ENCODE measurements around the gene CCDC88B.
A peak's percentile ranks its signal among the peaks of the same experiment; 100 is the strongest.

CCDC88B gene

GRCh38 chr11:64372021-64372420 lies 32.0 kb downstream of the CCDC88B start:
- H3K27me3 ChIP-seq (ENCODE audit: control insufficient read depth in 5 of 5, insufficient read depth in 4 of 5, low read length in 5 of 5) = no peaks in the 10 kb centered on the region
- no peaks in the 10 kb centered on the region for H3K4me1 ChIP-seq (ENCODE audit: control insufficient read depth in 5 of 5, insufficient read depth in 5 of 5, low read length in 5 of 5)
- no peak overlapping the region for H3K27ac ChIP-seq (ENCODE audit: low read depth, low read length)
- H3K4me3 ChIP-seq (ENCODE audit: low read depth in 1 of 5, low read length in 5 of 5) = no peak overlapping the region
- no peak overlapping the region for H3K9ac ChIP-seq (ENCODE audit: low read length in 5 of 5)
- peaks cover 0 to 36% (median 32%) of the 10 kb centered on the region in 5 donors for H3K36me3 ChIP-seq (ENCODE audit: control insufficient read depth in 5 of 5, insufficient read depth in 5 of 5, low read length in 5 of 5)
- H3K9me3 ChIP-seq (ENCODE audit: control insufficient read depth in 5 of 5, low read length in 5 of 5) = no peaks in the 10 kb centered on the region

DNA sequence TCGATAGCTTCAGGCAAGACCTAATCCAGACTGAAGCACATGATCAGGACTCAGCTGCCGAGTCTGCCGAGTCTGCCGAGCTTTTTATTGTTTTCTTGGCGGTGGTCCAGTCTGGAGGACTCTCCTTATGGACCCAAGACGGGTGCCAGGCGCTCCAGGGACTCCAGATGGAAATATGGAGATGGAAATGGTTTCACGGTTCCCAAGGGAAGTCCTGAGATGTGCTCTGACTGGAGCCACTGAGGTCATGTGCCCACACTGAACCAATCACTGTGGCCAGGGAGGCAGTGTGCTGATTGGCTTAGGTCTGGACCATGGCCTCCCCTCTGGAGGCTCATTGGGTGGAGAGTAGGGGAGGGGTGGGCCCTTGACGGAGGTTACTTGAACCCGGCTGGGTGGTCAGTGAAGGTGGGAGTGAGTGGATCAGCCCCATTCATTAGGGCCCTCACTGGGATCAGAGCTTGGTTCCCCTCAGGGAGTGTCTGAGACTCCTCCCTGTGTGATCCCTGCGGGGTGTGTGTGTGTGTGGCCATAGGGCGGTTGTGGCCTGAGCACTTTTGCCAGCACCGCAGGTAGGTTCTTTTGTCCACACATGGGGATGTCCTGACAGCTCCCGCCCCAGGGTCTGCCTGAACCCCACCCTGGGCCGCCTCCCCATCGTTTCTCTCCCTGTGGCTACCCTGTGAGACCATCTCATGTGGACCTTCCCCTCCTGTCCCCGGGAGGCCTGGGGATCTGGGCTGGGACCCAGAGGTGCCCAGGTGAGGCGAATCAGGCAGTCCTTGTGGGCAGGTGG lies 33.0 kb downstream of the CCDC88B start:
- no peaks in the 10 kb centered on the region for H3K4me1 ChIP-seq (ENCODE audit: control insufficient read depth in 5 of 5, insufficient read depth in 5 of 5, low read length in 5 of 5)
- H3K36me3 ChIP-seq (ENCODE audit: control insufficient read depth in 5 of 5, insufficient read depth in 5 of 5, low read length in 5 of 5) = peaks cover 0 to 29% (median 26%) of the 10 kb centered on the region in 5 donors
- no peaks in the 10 kb centered on the region for H3K27me3 ChIP-seq (ENCODE audit: control insufficient read depth in 5 of 5, insufficient read depth in 4 of 5, low read length in 5 of 5)
- no peak overlapping the region for H3K27ac ChIP-seq (ENCODE audit: low read depth, low read length)
- H3K9me3 ChIP-seq (ENCODE audit: control insufficient read depth in 5 of 5, low read length in 5 of 5) = no peaks in the 10 kb centered on the region
- H3K9ac ChIP-seq (ENCODE audit: low read length in 5 of 5) = no peak overlapping the region
- H3K4me3 ChIP-seq (ENCODE audit: low read depth in 1 of 5, low read length in 5 of 5) = no peak overlapping the region

DNA sequence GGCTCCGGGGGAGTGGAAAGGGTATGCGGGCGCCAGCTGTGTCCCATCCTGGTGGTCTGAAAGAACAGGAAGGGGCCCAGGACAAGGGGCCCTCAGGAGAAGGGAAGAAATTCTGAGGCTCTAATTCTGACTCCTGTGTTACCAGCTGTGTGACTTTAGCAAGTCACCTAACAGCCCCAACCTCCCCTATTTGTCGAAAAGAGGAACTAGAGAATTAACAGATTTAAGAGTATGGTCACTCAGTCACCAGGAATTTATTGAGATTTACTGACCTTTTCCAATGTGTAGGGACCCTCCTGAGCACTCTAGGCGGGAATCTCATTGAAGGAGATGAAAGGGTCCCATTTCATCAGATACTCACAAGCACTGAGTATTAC lies 33.6 kb downstream of the CCDC88B start:
- peaks cover 0 to 24% (median 20%) of the 10 kb centered on the region in 5 donors for H3K36me3 ChIP-seq (ENCODE audit: control insufficient read depth in 5 of 5, insufficient read depth in 5 of 5, low read length in 5 of 5)
- H3K4me1 ChIP-seq (ENCODE audit: control insufficient read depth in 5 of 5, insufficient read depth in 5 of 5, low read length in 5 of 5) = peaks cover under 1 to 5% (median 4%) of the 10 kb centered on the region in 5 donors
- no peak overlapping the region for H3K27ac ChIP-seq (ENCODE audit: low read depth, low read length)
- no peak overlapping the region for H3K9ac ChIP-seq (ENCODE audit: low read length in 5 of 5)
- H3K27me3 ChIP-seq (ENCODE audit: control insufficient read depth in 5 of 5, insufficient read depth in 4 of 5, low read length in 5 of 5) = no peaks in the 10 kb centered on the region
- no peaks in the 10 kb centered on the region for H3K9me3 ChIP-seq (ENCODE audit: control insufficient read depth in 5 of 5, low read length in 5 of 5)
- H3K4me3 ChIP-seq (ENCODE audit: low read depth in 1 of 5, low read length in 5 of 5) = no peak overlapping the region

- Histone ChIP-seq H3K4me3 (ENCODE audit: low read depth in 1 of 5, low read length in 5 of 5) (no peak overlapping the region), H3K27ac (ENCODE audit: low read depth, low read length) (no peak overlapping the region), H3K27me3 (ENCODE audit: control insufficient read depth in 5 of 5, insufficient read depth in 4 of 5, low read length in 5 of 5) (no peaks in the 10 kb centered on the region), H3K36me3 (ENCODE audit: control insufficient read depth in 5 of 5, insufficient read depth in 5 of 5, low read length in 5 of 5) (peaks cover 0 to 5% (median 2%) of the 10 kb centered on the region in 5 donors), H3K4me1 (ENCODE audit: control insufficient read depth in 5 of 5, insufficient read depth in 5 of 5, low read length in 5 of 5) (peaks cover 4 to 10% (median 8%) of the 10 kb centered on the region in 5 donors), H3K9ac (ENCODE audit: low read length in 5 of 5) (no peak overlapping the region), H3K9me3 (ENCODE audit: control insufficient read depth in 5 of 5, low read length in 5 of 5) (no peaks in the 10 kb centered on the region)
These were observed 36.1 kb downstream of the CCDC88B start for GRCh38 chr11:64376071-64376470.

GRCh38 chr11:64378335-64378880 lies 38.4 kb downstream of the CCDC88B start:
- H3K4me3 ChIP-seq (ENCODE audit: low read depth in 1 of 5, low read length in 5 of 5) = no peak overlapping the region
- H3K9me3 ChIP-seq (ENCODE audit: control insufficient read depth in 5 of 5, low read length in 5 of 5) = no peaks in the 10 kb centered on the region
- H3K27ac ChIP-seq (ENCODE audit: low read depth, low read length) = no peak overlapping the region
- H3K27me3 ChIP-seq (ENCODE audit: control insufficient read depth in 5 of 5, insufficient read depth in 4 of 5, low read length in 5 of 5) = no peaks in the 10 kb centered on the region
- peak overlapping the region in 1 of 5 donors; percentile 28 for H3K9ac ChIP-seq (ENCODE audit: low read length in 5 of 5)
- H3K4me1 ChIP-seq (ENCODE audit: control insufficient read depth in 5 of 5, insufficient read depth in 5 of 5, low read length in 5 of 5) = peaks cover 4 to 10% (median 8%) of the 10 kb centered on the region in 5 donors
- H3K36me3 ChIP-seq (ENCODE audit: control insufficient read depth in 5 of 5, insufficient read depth in 5 of 5, low read length in 5 of 5) = no peaks in the 10 kb centered on the region

GRCh38 chr11:64379160-64379559 lies 39.2 kb downstream of the CCDC88B start:
- no peaks in the 10 kb centered on the region for H3K9me3 ChIP-seq (ENCODE audit: control insufficient read depth in 5 of 5, low read length in 5 of 5)
- no peak overlapping the region for H3K4me3 ChIP-seq (ENCODE audit: low read depth in 1 of 5, low read length in 5 of 5)
- no peaks in the 10 kb centered on the region for H3K36me3 ChIP-seq (ENCODE audit: control insufficient read depth in 5 of 5, insufficient read depth in 5 of 5, low read length in 5 of 5)
- no peak overlapping the region for H3K9ac ChIP-seq (ENCODE audit: low read length in 5 of 5)
- H3K27me3 ChIP-seq (ENCODE audit: control insufficient read depth in 5 of 5, insufficient read depth in 4 of 5, low read length in 5 of 5) = no peaks in the 10 kb centered on the region
- H3K27ac ChIP-seq (ENCODE audit: low read depth, low read length) = no peak overlapping the region
- H3K4me1 ChIP-seq (ENCODE audit: control insufficient read depth in 5 of 5, insufficient read depth in 5 of 5, low read length in 5 of 5) = peaks cover 6 to 13% (median 11%) of the 10 kb centered on the region in 5 donors

DNA sequence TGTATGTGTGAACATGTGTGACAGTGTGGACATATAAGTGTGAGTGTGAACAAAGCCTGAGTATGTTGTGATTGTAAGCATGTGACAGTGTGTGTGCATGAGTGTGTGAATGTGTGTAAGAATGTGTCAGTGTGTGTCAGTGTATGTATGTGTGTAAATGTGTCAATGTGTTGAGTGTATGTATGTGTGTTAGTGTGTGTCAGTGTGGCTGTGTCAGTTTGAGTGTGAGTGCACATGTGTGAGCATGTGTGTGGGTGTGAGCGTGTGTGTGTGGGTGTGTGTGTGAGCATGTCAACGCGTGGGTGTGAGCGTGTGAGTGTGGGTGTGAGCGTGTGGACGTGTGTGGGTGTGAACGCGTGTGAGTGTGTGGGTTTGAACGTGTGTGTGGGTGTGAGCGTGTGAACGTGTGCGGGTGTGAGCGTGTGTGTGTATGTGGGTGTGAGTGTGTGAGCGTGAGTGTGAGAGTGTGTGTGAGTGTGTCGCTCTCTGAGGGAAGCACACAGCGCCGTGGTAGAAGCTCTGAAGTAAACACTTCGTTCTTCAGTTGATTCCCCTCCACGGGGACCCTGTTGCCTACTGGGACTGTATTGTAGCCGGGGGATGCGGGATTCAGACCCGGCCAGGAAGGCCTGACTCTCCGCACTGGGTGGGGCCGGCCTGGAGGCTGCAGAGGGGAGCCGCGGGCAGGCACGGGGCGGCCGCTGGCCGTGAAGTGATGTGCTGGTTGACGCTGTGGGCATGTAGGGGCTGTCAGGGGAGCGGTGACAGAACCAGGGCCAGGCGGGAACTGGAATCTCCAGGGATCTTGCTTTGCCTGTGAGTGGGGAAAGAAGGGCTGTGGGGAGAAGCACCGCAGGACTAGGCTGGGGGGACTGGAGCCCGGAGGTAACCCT lies 40.1 kb downstream of the CCDC88B start:
- H3K36me3 ChIP-seq (ENCODE audit: control insufficient read depth in 5 of 5, insufficient read depth in 5 of 5, low read length in 5 of 5) = no peaks in the 10 kb centered on the region
- H3K27ac ChIP-seq (ENCODE audit: low read depth, low read length) = no peak overlapping the region
- no peak overlapping the region for H3K9ac ChIP-seq (ENCODE audit: low read length in 5 of 5)
- H3K27me3 ChIP-seq (ENCODE audit: control insufficient read depth in 5 of 5, insufficient read depth in 4 of 5, low read length in 5 of 5) = no peaks in the 10 kb centered on the region
- no peaks in the 10 kb centered on the region for H3K9me3 ChIP-seq (ENCODE audit: control insufficient read depth in 5 of 5, low read length in 5 of 5)
- H3K4me1 ChIP-seq (ENCODE audit: control insufficient read depth in 5 of 5, insufficient read depth in 5 of 5, low read length in 5 of 5) = peaks cover 8 to 22% (median 20%) of the 10 kb centered on the region in 5 donors
- H3K4me3 ChIP-seq (ENCODE audit: low read depth in 1 of 5, low read length in 5 of 5) = no peak overlapping the region

GRCh38 chr11:64381350-64381749 lies 41.3 kb downstream of the CCDC88B start:
- H3K27ac ChIP-seq (ENCODE audit: low read depth, low read length) = no peak overlapping the region
- no peak overlapping the region for H3K9ac ChIP-seq (ENCODE audit: low read length in 5 of 5)
- no peaks in the 10 kb centered on the region for H3K9me3 ChIP-seq (ENCODE audit: control insufficient read depth in 5 of 5, low read length in 5 of 5)
- no peaks in the 10 kb centered on the region for H3K36me3 ChIP-seq (ENCODE audit: control insufficient read depth in 5 of 5, insufficient read depth in 5 of 5, low read length in 5 of 5)
- no peak overlapping the region for H3K4me3 ChIP-seq (ENCODE audit: low read depth in 1 of 5, low read length in 5 of 5)
- H3K27me3 ChIP-seq (ENCODE audit: control insufficient read depth in 5 of 5, insufficient read depth in 4 of 5, low read length in 5 of 5) = no peaks in the 10 kb centered on the region
- H3K4me1 ChIP-seq (ENCODE audit: control insufficient read depth in 5 of 5, insufficient read depth in 5 of 5, low read length in 5 of 5) = peaks cover 10 to 33% (median 30%) of the 10 kb centered on the region in 5 donors

- Histone ChIP-seq H3K27me3 (ENCODE audit: control insufficient read depth in 5 of 5, insufficient read depth in 4 of 5, low read length in 5 of 5) (no peaks in the 10 kb centered on the region), H3K27ac (ENCODE audit: low read depth, low read length) (no peak overlapping the region), H3K9me3 (ENCODE audit: control insufficient read depth in 5 of 5, low read length in 5 of 5) (no peaks in the 10 kb centered on the region), H3K36me3 (ENCODE audit: control insufficient read depth in 5 of 5, insufficient read depth in 5 of 5, low read length in 5 of 5) (no peaks in the 10 kb centered on the region), H3K4me3 (ENCODE audit: low read depth in 1 of 5, low read length in 5 of 5) (no peak overlapping the region), H3K4me1 (ENCODE audit: control insufficient read depth in 5 of 5, insufficient read depth in 5 of 5, low read length in 5 of 5) (peaks cover 10 to 34% (median 30%) of the 10 kb centered on the region in 5 donors), H3K9ac (ENCODE audit: low read length in 5 of 5) (no peak overlapping the region)
These were observed 42.0 kb downstream of the CCDC88B start for GRCh38 chr11:64382047-64382446.

DNA sequence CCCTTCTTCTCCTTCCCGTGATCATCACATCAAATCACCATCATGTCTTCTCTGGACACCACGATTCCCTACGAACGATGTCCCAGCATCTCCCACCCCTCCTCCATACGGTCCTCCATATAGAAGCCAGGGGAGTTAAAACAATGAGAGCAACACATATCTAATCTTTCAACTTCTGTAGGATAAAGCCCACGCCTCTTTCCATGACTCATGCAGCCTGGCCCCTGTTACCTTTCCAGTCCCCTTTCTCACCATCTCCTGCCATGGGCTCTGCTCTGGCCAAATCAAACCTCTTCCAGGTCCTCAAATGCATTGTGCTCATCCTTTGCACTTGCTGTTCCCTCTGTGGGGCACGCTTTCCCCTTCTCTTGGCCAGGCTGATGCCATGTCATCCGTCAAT lies 42.6 kb downstream of the CCDC88B start:
- Histone ChIP-seq H3K9me3 (ENCODE audit: control insufficient read depth in 5 of 5, low read length in 5 of 5) (no peaks in the 10 kb centered on the region), H3K27me3 (ENCODE audit: control insufficient read depth in 5 of 5, insufficient read depth in 4 of 5, low read length in 5 of 5) (no peaks in the 10 kb centered on the region), H3K9ac (ENCODE audit: low read length in 5 of 5) (no peak overlapping the region)

More for the DNA sequence above, 42.6 kb downstream of the CCDC88B start:
- Histone ChIP-seq H3K27ac (ENCODE audit: low read depth, low read length) (no peak overlapping the region), H3K4me1 (ENCODE audit: control insufficient read depth in 5 of 5, insufficient read depth in 5 of 5, low read length in 5 of 5) (peaks cover 10 to 34% (median 30%) of the 10 kb centered on the region in 5 donors), H3K36me3 (ENCODE audit: control insufficient read depth in 5 of 5, insufficient read depth in 5 of 5, low read length in 5 of 5) (no peaks in the 10 kb centered on the region), H3K4me3 (ENCODE audit: low read depth in 1 of 5, low read length in 5 of 5) (no peak overlapping the region)
